Measurements from ENCODE around the gene CHID1. TPM values are rescaled to one million over a fixed set of nuclear protein-coding genes. Genes with fewer than 3 reads are reported as not detected.

Gene CHID1
- total RNA-seq = 100 to 1,000 TPM in 1 of 6 experiments, 10 to 100 TPM in 5; 61.1 to 157 (median 78.7) TPM
- long read RNA-seq, transcript CHID1-201 (13 exons, 3,374 nt) = major isoform, 5 of 30 reads
- long read RNA-seq, partial matches to known transcripts = 9 of 30 reads
- long read RNA-seq, other reads (novel, unspliced or antisense) = 12 of 30 reads

DNA sequence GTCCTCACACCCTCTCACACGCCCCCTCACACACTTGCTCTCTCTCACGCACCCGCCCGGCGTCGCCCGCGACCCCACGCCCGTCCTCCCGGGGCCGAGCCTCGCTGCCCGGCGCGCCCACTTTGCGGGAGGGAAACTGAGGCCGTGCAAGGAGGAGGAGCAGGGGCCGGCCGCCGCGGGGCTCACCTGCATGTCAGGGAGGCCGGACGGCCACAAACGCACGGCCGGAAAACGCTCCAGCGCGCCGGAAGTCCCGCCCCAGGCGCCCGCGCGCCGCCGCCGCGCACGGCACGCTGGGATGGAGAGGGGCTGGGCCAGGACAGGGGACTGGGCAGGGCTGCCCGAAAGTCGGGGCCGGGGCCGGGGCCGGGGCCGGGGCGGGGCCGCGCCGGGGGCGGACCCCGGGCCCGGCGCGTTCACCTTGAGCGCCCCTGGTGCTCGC, at the start of gene CHID1:
CHID1 (minus strand) TSS at position 222 of the 442 bp plus-strand sequence. CDS start 5,994 bp downstream, outside the sequence.
- H3K27me3 ChIP-seq = no peaks in the 10 kb centered on the region
- intact Hi-C loops (cut with DNase I) = no loop called here
- 0% methylated on average over 2 of the region's 59 CpGs for WGBS (ENCODE audit: insufficient coverage, low coverage, low lambda C conversion rate, missing lambda C conversion rate)
- TF ChIP-seq CTCF (IDR thresholded peaks at IDR 0.05) = no peak
- TF ChIP-seq POLR2A (IDR thresholded peaks at IDR 0.05) = no peak
- peak within 1 kb of the TSS; percentile 79 to 83 (median 81) for H3K4me3 ChIP-seq
- no peaks in the 10 kb centered on the region for H3K9me3 ChIP-seq
- peak within 1 kb of the TSS; percentile 73 to 89 (median 87) for H3K27ac ChIP-seq
- no peaks in the 10 kb centered on the region for H3K36me3 ChIP-seq
- DNase-seq = peak; percentile 91 to 92 (median 92)
- ATAC-seq = peak; percentile 66 to 82 (median 70)
- H3K4me1 ChIP-seq = peaks cover 0 to 51% (median 17%) of the 10 kb centered on the region in 4 donors

DNA sequence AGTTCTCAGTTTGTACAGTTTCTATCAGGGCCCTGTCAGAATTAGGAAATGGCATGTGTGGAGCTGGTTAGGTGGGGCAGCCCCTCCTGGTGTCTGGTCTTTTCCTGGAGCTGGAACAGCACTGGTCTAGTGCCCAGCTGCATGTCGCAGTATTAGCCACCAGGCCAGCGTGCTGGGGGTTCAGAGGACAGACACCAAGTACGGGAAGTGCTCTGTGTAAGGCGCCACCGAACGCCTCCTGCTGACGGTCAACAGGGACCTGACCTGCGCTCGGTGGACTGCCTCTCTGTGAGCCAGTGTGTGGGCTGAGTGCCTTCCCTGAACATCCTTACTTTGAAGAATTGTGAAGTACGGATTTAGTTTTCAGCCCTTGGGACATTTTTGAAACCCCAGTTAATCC, 49.0 kb upstream of the CHID1 start:
- ATAC-seq (peak; percentile 93 to 97 (median 96)), DNase-seq (peak; percentile 89 to 92 (median 89))
- Histone ChIP-seq H3K27ac (peak overlapping the region in 2 of 3 donors; percentile 24 to 50), H3K9me3 (no peaks in the 10 kb centered on the region), H3K4me3 (no peak overlapping the region), H3K4me1 (peaks cover 0 to 33% (median 13%) of the 10 kb centered on the region in 4 donors), H3K36me3 (peaks cover 0 to 14% (median 0%) of the 10 kb centered on the region in 4 donors), H3K27me3 (no peaks in the 10 kb centered on the region)
- no peak for TF ChIP-seq POLR2A (IDR thresholded peaks at IDR 0.05)
- peak; percentile 36 to 68 (median 58) for TF ChIP-seq CTCF (IDR thresholded peaks at IDR 0.05)
- WGBS (ENCODE audit: insufficient coverage, low coverage, low lambda C conversion rate, missing lambda C conversion rate) = 23% methylated on average over 7 of the region's 10 CpGs
- intact Hi-C loops (cut with DNase I) = no loop called here

DNA sequence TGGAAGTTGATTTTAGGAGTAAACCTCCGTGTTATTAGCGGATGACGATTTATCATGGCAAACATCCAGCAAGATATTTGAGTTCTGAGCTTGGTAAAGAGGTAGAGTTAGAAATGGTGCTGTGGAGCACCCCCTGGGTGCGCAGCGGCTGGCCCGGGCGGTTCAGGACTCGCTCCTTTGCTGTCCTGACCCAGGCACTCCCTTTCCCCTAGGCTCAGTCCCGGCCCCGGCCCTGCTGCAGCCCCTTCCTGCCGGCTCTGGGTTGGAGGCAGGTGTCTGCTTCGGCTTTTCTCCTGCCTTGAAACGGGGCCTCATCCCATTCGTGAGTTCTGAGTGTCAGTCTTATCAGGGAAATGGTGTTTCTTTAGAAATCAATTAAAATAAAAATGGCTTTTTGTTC, 48.4 kb upstream of the CHID1 start:
- DNase-seq = no peak
- Histone ChIP-seq H3K36me3 (peaks cover 0 to 14% (median 0%) of the 10 kb centered on the region in 4 donors), H3K27ac (peak overlapping the region; percentile 9 to 50 (median 41)), H3K9me3 (no peaks in the 10 kb centered on the region), H3K4me3 (no peak overlapping the region), H3K4me1 (peaks cover 0 to 35% (median 13%) of the 10 kb centered on the region in 4 donors), H3K27me3 (no peaks in the 10 kb centered on the region)
- 43% methylated on average over 12 of the region's 14 CpGs for WGBS (ENCODE audit: insufficient coverage, low coverage, low lambda C conversion rate, missing lambda C conversion rate)
- peak in 1 of 4 donors; percentile 4 for ATAC-seq
- TF ChIP-seq POLR2A (IDR thresholded peaks at IDR 0.05) (no peak), CTCF (IDR thresholded peaks at IDR 0.05) (no peak)
- intact Hi-C loops (cut with DNase I) = no loop called here

GRCh38 chr11:958101-958500, 47.5 kb upstream of the CHID1 start:
- ATAC-seq = no peak
- Histone ChIP-seq H3K36me3 (peaks cover 0 to 14% (median 0%) of the 10 kb centered on the region in 4 donors), H3K27me3 (no peaks in the 10 kb centered on the region), H3K9me3 (no peaks in the 10 kb centered on the region), H3K4me1 (peaks cover 0 to 44% (median 14%) of the 10 kb centered on the region in 4 donors), H3K4me3 (no peak overlapping the region), H3K27ac (no peak overlapping the region)
- TF ChIP-seq POLR2A (IDR thresholded peaks at IDR 0.05) = no peak
- no peak for TF ChIP-seq CTCF (IDR thresholded peaks at IDR 0.05)
- no peak for DNase-seq
- WGBS (ENCODE audit: insufficient coverage, low coverage, low lambda C conversion rate, missing lambda C conversion rate) = 97% methylated on average over 4 of the region's 7 CpGs
- intact Hi-C loops (cut with DNase I) = no loop called here

All from right lobe of liver (tissue), 6 donors.